ENCODE measurements around the gene SRP68.
A peak's percentile ranks its signal among the peaks of the same experiment; 100 is the strongest.

SRP68 gene

DNA sequence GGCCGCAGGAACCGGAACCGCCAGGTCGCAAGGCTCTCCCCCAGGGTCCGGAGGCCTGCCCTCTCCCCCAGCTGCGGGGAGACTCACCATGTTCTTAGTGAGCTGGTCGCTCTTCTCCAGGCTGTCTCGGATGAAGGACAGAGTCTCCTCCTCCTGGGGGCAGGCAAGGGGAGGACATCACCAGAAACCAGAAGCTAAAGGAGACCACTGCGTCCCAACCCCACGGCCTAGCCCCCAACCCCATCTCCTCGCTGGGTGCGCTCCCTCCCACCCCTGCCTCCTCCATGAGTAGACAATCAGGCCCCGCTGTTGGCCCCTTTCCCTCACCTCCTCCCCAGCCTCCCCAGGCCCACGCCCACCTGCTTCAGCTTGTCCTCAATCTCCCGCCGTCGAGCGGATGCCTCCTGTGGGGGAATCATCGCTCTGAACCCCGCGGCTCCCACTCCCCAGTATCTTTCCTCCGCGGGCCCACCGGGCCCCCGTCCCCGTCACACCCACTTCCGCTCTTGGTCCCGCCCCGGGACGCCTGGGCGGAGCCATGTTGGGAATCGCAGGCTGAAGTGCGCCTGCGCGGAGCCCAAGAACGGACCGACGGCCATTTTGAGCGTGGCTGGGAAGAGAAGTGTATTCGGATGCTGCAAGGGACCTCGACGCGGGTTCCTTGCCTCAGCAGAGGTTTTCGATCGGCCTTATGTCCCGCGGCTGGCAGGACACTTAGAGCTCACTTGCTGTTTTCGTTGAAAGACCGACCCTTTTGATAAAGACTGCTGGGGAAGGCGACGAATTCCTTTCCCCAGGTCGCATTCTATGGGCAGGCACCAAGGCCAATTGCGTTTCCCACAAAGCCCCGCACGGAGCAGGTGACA, 31.2 kb upstream of the SRP68 start, which contains the start of gene EXOC7:
EXOC7 (minus strand) TSS at position 514 of the 866 bp plus-strand sequence; CDS start at position 419, 95 bp downstream.
- POLR2A ChIA-PET: interaction anchor here (0.6 to 3.7 kb wide), 6 partner anchors 23 to 323 kb away, joined by 3 to 23 read pairs (median 8); partner anchors contain the start of genes SRP68 and ZACN
- peak within 1 kb of the TSS; percentile 83 for H3K27ac ChIP-seq (ENCODE audit: extremely low read depth, low read depth, low read length)
- peak within 1 kb of the TSS; percentile 71 for H3K4me3 ChIP-seq (ENCODE audit: low read depth, low read length)
- 0 out of 2 replicates have a peak, but pooled peaks cover 4% of the 10 kb centered on the region for H3K4me1 ChIP-seq (ENCODE audit: control insufficient read depth, insufficient read depth, low read length)
- CTCF ChIA-PET: interaction anchor here (0.7 to 2.4 kb wide), 9 partner anchors 14 to 197 kb away, joined by 3 to 19 read pairs (median 4); no protein-coding TSS in a partner anchor
- H3K9me3 ChIP-seq (ENCODE audit: control insufficient read depth, insufficient read depth, low read depth, low read length): no peaks in the 10 kb centered on the region
- H3K36me3 ChIP-seq (ENCODE audit: control insufficient read depth in 2 of 2, insufficient read depth in 1 of 2, low read length in 2 of 2): peaks cover 32 to 34% of the 10 kb centered on the region in 2 experiments
- peak; percentile 85 for TF ChIP-seq GLIS2 (tag by site-specific recombination; IDR thresholded peaks at IDR 0.05)
- TF ChIP-seq ZNF629 (tag by site-specific recombination; IDR thresholded peaks at IDR 0.05): peak; percentile 55; the same call in 1 of the 2 replicates
- TF ChIP-seq SP7 (tag by site-specific recombination; IDR thresholded peaks at IDR 0.05): peak; percentile 58; the same call in 1 of the 2 replicates
- peak; percentile 73 for TF ChIP-seq ZNF501 (tag by site-specific recombination; IDR thresholded peaks at IDR 0.05)
- TF ChIP-seq, protein P1, sequence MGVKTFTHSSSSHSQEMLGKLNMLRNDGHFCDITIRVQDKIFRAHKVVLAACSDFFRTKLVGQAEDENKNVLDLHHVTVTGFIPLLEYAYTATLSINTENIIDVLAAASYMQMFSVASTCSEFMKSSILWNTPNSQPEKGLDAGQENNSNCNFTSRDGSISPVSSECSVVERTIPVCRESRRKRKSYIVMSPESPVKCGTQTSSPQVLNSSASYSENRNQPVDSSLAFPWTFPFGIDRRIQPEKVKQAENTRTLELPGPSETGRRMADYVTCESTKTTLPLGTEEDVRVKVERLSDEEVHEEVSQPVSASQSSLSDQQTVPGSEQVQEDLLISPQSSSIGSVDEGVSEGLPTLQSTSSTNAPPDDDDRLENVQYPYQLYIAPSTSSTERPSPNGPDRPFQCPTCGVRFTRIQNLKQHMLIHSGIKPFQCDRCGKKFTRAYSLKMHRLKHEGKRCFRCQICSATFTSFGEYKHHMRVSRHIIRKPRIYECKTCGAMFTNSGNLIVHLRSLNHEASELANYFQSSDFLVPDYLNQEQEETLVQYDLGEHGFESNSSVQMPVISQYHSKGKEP (tag by site-specific recombination; IDR thresholded peaks at IDR 0.05): no peak
- TF ChIP-seq ZNF157 (tag by site-specific recombination; IDR thresholded peaks at IDR 0.05): no peak
- TF ChIP-seq CTCF (tag by site-specific recombination; IDR thresholded peaks at IDR 0.05): peak; percentile 26; the same call in 1 of the 2 replicates
- peak; percentile 47; the same call in 1 of the 2 replicates for TF ChIP-seq TRIM28 (IDR thresholded peaks at IDR 0.05; ENCODE audit: borderline replicate concordance, low read length)
- no peak for TF ChIP-seq ZFP37 (tag by site-specific recombination; IDR thresholded peaks at IDR 0.05)
- peak; percentile 64; the same call in 1 of the 2 replicates for TF ChIP-seq ZXDB (tag by site-specific recombination; IDR thresholded peaks at IDR 0.05)
- peak; percentile 89 for TF ChIP-seq ZNF398 (tag by site-specific recombination; IDR thresholded peaks at IDR 0.05)
- TF ChIP-seq, protein P2, sequence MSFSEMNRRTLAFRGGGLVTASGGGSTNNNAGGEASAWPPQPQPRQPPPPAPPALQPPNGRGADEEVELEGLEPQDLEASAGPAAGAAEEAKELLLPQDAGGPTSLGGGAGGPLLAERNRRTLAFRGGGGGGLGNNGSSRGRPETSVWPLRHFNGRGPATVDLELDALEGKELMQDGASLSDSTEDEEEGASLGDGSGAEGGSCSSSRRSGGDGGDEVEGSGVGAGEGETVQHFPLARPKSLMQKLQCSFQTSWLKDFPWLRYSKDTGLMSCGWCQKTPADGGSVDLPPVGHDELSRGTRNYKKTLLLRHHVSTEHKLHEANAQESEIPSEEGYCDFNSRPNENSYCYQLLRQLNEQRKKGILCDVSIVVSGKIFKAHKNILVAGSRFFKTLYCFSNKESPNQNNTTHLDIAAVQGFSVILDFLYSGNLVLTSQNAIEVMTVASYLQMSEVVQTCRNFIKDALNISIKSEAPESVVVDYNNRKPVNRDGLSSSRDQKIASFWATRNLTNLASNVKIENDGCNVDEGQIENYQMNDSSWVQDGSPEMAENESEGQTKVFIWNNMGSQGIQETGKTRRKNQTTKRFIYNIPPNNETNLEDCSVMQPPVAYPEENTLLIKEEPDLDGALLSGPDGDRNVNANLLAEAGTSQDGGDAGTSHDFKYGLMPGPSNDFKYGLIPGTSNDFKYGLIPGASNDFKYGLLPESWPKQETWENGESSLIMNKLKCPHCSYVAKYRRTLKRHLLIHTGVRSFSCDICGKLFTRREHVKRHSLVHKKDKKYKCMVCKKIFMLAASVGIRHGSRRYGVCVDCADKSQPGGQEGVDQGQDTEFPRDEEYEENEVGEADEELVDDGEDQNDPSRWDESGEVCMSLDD (tag by site-specific recombination; IDR thresholded peaks at IDR 0.05): peak; percentile 92
- TF ChIP-seq, protein P3, sequence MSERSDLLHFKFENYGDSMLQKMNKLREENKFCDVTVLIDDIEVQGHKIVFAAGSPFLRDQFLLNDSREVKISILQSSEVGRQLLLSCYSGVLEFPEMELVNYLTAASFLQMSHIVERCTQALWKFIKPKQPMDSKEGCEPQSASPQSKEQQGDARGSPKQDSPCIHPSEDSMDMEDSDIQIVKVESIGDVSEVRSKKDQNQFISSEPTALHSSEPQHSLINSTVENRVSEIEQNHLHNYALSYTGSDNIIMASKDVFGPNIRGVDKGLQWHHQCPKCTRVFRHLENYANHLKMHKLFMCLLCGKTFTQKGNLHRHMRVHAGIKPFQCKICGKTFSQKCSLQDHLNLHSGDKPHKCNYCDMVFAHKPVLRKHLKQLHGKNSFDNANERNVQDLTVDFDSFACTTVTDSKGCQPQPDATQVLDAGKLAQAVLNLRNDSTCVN (tag by site-specific recombination; optimal IDR thresholded peaks at IDR 0.05): peak; percentile 38
- no peak for TF ChIP-seq HOXA7 (CRISPR knock-in tag; IDR thresholded peaks at IDR 0.05; ENCODE audit: borderline replicate concordance)
- 0 out of 2 replicates have a peak, but pooled peaks have one; percentile 20 for TF ChIP-seq ZNF280D (tag by site-specific recombination; IDR thresholded peaks at IDR 0.05)
- TF ChIP-seq ZNF792 (tag by site-specific recombination; IDR thresholded peaks at IDR 0.05): no peak
- no peak for TF ChIP-seq SETDB1 (IDR thresholded peaks at IDR 0.05; ENCODE audit: insufficient read length, low read length)
- TF ChIP-seq ZNF585B (tag by site-specific recombination; IDR thresholded peaks at IDR 0.05): no peak
- TF ChIP-seq, protein P4, sequence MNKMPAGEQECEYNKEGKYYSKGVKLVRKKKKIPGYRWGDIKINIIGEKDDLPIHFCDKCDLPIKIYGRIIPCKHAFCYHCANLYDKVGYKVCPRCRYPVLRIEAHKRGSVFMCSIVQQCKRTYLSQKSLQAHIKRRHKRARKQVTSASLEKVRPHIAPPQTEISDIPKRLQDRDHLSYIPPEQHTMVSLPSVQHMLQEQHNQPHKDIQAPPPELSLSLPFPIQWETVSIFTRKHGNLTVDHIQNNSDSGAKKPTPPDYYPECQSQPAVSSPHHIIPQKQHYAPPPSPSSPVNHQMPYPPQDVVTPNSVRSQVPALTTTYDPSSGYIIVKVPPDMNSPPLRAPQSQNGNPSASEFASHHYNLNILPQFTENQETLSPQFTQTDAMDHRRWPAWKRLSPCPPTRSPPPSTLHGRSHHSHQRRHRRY (tag by site-specific recombination; IDR thresholded peaks at IDR 0.05): no peak
- TF ChIP-seq ZNF114 (tag by site-specific recombination; IDR thresholded peaks at IDR 0.05): no peak
- TF ChIP-seq SP2 (tag by site-specific recombination; IDR thresholded peaks at IDR 0.05): peak; percentile 93

All from HEK293 (cell line).